Measurements from ENCODE around the gene WT1.

DNA sequence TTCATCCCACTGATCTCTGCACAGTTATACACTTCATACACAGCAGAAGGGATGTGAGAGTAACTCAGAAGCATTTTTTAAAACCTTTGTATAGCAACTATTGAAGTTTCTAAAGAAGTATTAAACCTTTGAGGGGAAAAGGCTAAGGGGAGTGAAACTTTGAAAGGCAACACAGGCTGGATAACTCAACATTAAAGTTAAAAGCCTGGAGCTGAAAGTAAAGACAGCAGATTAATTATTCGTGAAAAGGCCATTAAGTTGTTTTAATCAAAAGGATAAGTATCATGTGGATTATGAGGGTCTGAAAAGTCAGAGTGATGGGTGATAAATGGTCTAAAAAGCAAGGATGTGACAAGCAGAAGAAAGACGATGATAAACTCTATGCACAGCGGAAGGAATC lies 17.5 kb downstream of the WT1 start:
- TF ChIP-seq SPI1 (IDR thresholded peaks at IDR 0.05; ENCODE audit: borderline replicate concordance, insufficient read depth, low read depth, low read length): no peak
- TF ChIP-seq NR2C1 (IDR thresholded peaks at IDR 0.05): no peak
- TF ChIP-seq RAD21 (IDR thresholded peaks at IDR 0.05; ENCODE audit: insufficient read depth, low read depth, low read length): no peak
- no peak for TF ChIP-seq TAF1 (IDR thresholded peaks at IDR 0.05; ENCODE audit: borderline replicate concordance, low read depth, low read length)
- TF ChIP-seq BRCA1 (IDR thresholded peaks at IDR 0.05; ENCODE audit: low read depth, low read length): no peak
- TF ChIP-seq, protein P1, sequence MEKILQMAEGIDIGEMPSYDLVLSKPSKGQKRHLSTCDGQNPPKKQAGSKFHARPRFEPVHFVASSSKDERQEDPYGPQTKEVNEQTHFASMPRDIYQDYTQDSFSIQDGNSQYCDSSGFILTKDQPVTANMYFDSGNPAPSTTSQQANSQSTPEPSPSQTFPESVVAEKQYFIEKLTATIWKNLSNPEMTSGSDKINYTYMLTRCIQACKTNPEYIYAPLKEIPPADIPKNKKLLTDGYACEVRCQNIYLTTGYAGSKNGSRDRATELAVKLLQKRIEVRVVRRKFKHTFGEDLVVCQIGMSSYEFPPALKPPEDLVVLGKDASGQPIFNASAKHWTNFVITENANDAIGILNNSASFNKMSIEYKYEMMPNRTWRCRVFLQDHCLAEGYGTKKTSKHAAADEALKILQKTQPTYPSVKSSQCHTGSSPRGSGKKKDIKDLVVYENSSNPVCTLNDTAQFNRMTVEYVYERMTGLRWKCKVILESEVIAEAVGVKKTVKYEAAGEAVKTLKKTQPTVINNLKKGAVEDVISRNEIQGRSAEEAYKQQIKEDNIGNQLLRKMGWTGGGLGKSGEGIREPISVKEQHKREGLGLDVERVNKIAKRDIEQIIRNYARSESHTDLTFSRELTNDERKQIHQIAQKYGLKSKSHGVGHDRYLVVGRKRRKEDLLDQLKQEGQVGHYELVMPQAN (conservative IDR thresholded peaks at IDR 0.05): no peak

Data from GM12878 (cell line).